ENCODE data around the gene HOXD11.

- TF ChIP-seq POLR2AphosphoS5 (IDR thresholded peaks at IDR 0.05; ENCODE audit: borderline replicate concordance, low read depth, low read length) = no peak
- no peak for TF ChIP-seq EZH2 (IDR thresholded peaks at IDR 0.05)
Observed at GRCh38 chr2:176072292-176072669, 34.8 kb upstream of the HOXD11 start.
